Transverse colon (tissue), 3 donors: Measurements from ENCODE around the gene BORCS8.

Experiments used
- EP300 ChIP-seq: sonication (generic); formaldehyde crosslinking; IDR thresholded peaks from one replicate; pipeline ENCODE4 v1.6.1; 2017; ENCODE audit warnings: antibody characterized with exemption, low read depth
- POLR2AphosphoS5 ChIP-seq, 3 donors: sonication (generic); formaldehyde crosslinking; IDR thresholded peaks; one replicate each; pipeline ENCODE4 v1.6.1; 2016; ENCODE audit warnings: antibody characterized with exemption in 3 of 3

GRCh38 chr19:19152668-19153384 lies 39.1 kb downstream of the BORCS8 start:
- TF ChIP-seq POLR2AphosphoS5 (IDR thresholded peaks at IDR 0.05) (no peak), EP300 (no peak)
